Heart right ventricle (tissue), 16 donors: ENCODE measurements around the gene ARRDC5. TPM values are rescaled to one million over a fixed set of nuclear protein-coding genes. Genes with fewer than 3 reads are reported as not detected.
"Not testable (repeated sequence)": the region's sequence is repeated elsewhere in the genome, so short reads cannot be mapped to it uniquely, and the experiment has no call there.

Experiments
- ATAC-seq, 8 donors: fragments of 200-7000 bp; cut with Tn5 transposase; one replicate each; pipeline ENCODE4 v1.9.1; 2020; ENCODE audit warnings: mild to moderate bottlenecking in 8 of 8, moderate library complexity in 8 of 8, moderate number of reproducible peaks in 1 of 8
- DNase-seq, 2 donors: peaks; one replicate each; pipeline ENCODE4 v3.0.0-alpha.2; 2020
- H3K27ac ChIP-seq, 10 donors: fragments of 200-600 bp; sonication (generic) in 2 of 10; one replicate each; pipeline versions ENCODE4 v1.5.0 to v1.8.0; 2020 to 2022; ENCODE audit warnings: mild to moderate bottlenecking in 3 of 10
- H3K27me3 ChIP-seq, 7 donors: fragments of 200-600 bp; one replicate each; pipeline ENCODE4 v1.8.0; 2021 to 2022; ENCODE audit warnings: mild to moderate bottlenecking in 2 of 7
- H3K36me3 ChIP-seq, 9 donors: fragments of 200-600 bp; sonication (generic) in 1 of 9; one replicate each; pipeline versions ENCODE4 v1.5.0 to v1.8.0; 2020 to 2022; ENCODE audit warnings: mild to moderate bottlenecking in 2 of 9
- H3K4me1 ChIP-seq, 9 donors: fragments of 200-600 bp; sonication (generic) in 1 of 9; one replicate each; pipeline versions ENCODE4 v1.5.0 to v1.8.0; 2020 to 2022; ENCODE audit warnings: mild to moderate bottlenecking in 4 of 9
- H3K4me3 ChIP-seq, 10 donors: fragments of 200-600 bp; sonication (generic) in 2 of 10; one replicate each; pipeline versions ENCODE4 v1.5.0 to v1.8.0; 2020 to 2022; ENCODE audit warnings: mild to moderate bottlenecking in 7 of 10, moderate library complexity in 2 of 10
- H3K9me3 ChIP-seq, 11 donors: fragments of 200-600 bp in 10 of 11; sonication (generic) in 2 of 11; one replicate each; pipeline versions ENCODE4 v1.5.0 to v1.8.0; 2013 to 2022; ENCODE audit warnings: mild to moderate bottlenecking in 2 of 11, control low read depth in 1 of 11, moderate library complexity in 1 of 11
- WGBS, 2 donors: extraction: QIAGEN DNeasy Blood & Tissue Kit; methylation state at CpG; one replicate each; pipeline ENCODE4 v1.1.7; 2013; ENCODE audit warnings: inconsistent platforms in 1 of 2; 5-methylcytosine and 5-hydroxymethylcytosine counted together
- intact Hi-C, 10 donors: fragments of 100-400 bp; cut with DNase I; formaldehyde crosslinking; loops; one replicate each; pipeline versions ENCODE4 v1.11.1 to v1.14.2; 2022
- polyA plus RNA-seq, 2 donors: library from polyadenylated mRNA; stranded (reverse); fragments of 200-250 nt; gene quantifications; one replicate each; pipeline ENCODE4 v1.2.3, GENCODE V29; 2013
- total RNA-seq, 10 donors: library from RNA; stranded (reverse); fragmentation: NEBNext Ultra II Directional in 3 of 10; extraction: Animal tissue kit (Norgen Biotek cat#: 25700) in 3 of 10; gene quantifications; one replicate each; pipeline versions ENCODE4 v1.2.1 to v1.2.4, GENCODE V29; 2021 to 2023
- TF ChIP-seq, protein P1 (sequence below), 9 donors: fragments of 200-600 bp; sonication (generic) in 2 of 9; IDR thresholded peaks; one replicate each; pipeline versions ENCODE4 v1.5.0 to v1.8.0; 2021 to 2022; ENCODE audit warnings: antibody characterized with exemption in 9 of 9, mild to moderate bottlenecking in 5 of 9, moderate library complexity in 1 of 9
- donor health status: Arrhythmogenic right ventricular cardiomyopathy.
- donor health status: ischemic (EF 13 %, LVEDD 7.1; RV severe dilation, severe dysfunction).
- donor health status: healthy with polysubstance abuse.
- donor health status: DM: no; HTN: yes; CAD: no.
- donor health status: DM: no; HTN: no; CAD: no.
- donor health status: ischemic (EF 25% LVEDD 6.9; RV normal size, moderate dysfunction).
- donor health status: ischemic (EF 25% LVEDD 5.7; RV mildly dilated, moderate dysfunction).
- donor health status: healthy.
- donor health status: DM: yes; HTN: yes; CAD: no.
- donor health status: Ischemic cardiomyopathy.
- donor health status: ischemic (EF 35%, LVEDD 5.7; RV mildly dilated, moderate dysfunction).
- donor health status: nonischemic (EF 11% LVEDD 7.7; RV severe dilation, severe dysfunction).
- donor health status: DM: yes; HTN: yes; CAD: no.
- donor health status: PGD.
- donor health status: ischemic (EF 29% LVEDD 5.4; RV normal size, mild dysfunction).
- donor health status: nonischemic (EF 23%, LVEDD 6.1; RV moderate dilation, normal function).

ARRDC5 gene
- total and polyA plus RNA-seq, 12 donors = 0.01 to 0.21 TPM; not detected in 10

DNA sequence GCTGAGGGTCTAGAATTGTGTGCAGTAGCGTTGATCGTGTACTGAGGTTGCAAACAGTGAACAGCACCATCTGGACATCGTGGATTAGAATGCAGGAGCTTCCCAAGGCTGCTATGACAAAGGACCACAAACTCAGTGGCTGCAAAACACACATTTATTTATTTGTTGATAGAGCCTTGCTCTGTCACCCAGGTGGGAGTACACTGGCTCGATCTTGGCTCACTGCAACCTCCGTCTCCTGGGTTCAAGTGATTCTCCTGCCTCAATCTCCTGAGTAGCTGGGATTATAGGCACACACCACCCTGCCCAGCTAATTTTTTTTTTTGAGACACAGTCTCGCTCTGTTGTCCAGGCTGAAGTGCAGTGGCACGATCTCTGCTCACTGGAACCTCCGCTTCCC, 4.3 kb upstream of the ARRDC5 start:
- intact Hi-C loops = no loop called here
- Histone ChIP-seq H3K4me3 (no peak overlapping the region), H3K27me3 (peaks cover 0 to 11% (median 4%) of the 10 kb centered on the region in 7 donors), H3K27ac (no peak overlapping the region), H3K4me1 (peaks cover 4 to 28% (median 23%) of the 10 kb centered on the region in 9 donors), H3K36me3 (no peaks in the 10 kb centered on the region), H3K9me3 (no peaks in the 10 kb centered on the region)
- 80% methylated on average over 8 of the region's 8 CpGs for WGBS, 2 donors
- DNase-seq (no peak), ATAC-seq (no peak)
- TF ChIP-seq, protein P1, sequence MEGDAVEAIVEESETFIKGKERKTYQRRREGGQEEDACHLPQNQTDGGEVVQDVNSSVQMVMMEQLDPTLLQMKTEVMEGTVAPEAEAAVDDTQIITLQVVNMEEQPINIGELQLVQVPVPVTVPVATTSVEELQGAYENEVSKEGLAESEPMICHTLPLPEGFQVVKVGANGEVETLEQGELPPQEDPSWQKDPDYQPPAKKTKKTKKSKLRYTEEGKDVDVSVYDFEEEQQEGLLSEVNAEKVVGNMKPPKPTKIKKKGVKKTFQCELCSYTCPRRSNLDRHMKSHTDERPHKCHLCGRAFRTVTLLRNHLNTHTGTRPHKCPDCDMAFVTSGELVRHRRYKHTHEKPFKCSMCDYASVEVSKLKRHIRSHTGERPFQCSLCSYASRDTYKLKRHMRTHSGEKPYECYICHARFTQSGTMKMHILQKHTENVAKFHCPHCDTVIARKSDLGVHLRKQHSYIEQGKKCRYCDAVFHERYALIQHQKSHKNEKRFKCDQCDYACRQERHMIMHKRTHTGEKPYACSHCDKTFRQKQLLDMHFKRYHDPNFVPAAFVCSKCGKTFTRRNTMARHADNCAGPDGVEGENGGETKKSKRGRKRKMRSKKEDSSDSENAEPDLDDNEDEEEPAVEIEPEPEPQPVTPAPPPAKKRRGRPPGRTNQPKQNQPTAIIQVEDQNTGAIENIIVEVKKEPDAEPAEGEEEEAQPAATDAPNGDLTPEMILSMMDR (IDR thresholded peaks at IDR 0.05) = no peak

DNA sequence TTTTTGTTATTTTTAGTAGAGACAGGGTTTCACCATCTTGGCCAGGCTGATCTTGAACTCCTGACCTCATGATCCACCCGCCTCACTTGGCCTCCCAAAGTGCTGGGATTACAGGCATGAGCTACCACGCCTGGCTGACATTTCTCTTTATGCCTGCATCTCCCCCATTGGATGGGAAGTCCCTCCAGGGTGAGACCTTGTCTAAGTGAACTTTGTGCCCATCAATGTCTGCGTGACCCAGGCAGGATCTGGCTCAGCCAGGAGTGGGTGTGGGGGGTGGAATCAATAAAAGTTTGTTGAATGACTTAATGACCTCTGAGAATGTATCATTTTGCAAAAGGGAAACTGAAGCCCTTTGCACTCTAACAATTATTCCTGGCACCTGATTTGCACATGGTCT, 1.8 kb upstream of the ARRDC5 start:
- no peak overlapping the region for H3K4me3 ChIP-seq
- TF ChIP-seq, protein P1 (IDR thresholded peaks at IDR 0.05) = no peak
- 79 to 84% methylated on average over 3 of the region's 3 CpGs for WGBS, 2 donors
- H3K4me1 ChIP-seq = peaks cover 3 to 9% (median 5%) of the 10 kb centered on the region in 9 donors
- no peak overlapping the region for H3K27ac ChIP-seq
- peaks cover 0 to 10% (median 4%) of the 10 kb centered on the region in 7 donors for H3K27me3 ChIP-seq
- DNase-seq (no peak), ATAC-seq (no peak)
- no peaks in the 10 kb centered on the region for H3K36me3 ChIP-seq
- no peaks in the 10 kb centered on the region for H3K9me3 ChIP-seq
- intact Hi-C loops = no loop called here

DNA sequence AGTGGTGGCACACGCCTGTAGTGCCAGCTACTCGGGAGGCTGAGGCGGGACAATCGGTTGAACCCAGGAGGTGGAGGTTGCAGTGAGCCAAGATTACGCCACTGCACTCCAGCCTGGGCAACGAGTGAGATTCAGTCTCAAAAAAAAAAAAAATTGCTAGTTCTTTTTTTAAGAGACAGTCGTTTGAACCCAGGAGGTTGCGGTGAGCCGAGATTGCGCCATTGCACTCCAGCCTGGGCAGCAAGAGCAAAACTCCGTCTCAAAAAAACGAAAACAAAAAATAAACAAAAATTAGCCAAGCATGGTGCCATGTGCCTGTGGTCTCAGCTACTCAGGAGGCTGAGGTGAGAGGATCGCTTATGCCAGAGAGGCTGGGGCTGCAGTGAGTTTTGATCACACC, 1.8 kb downstream of the ARRDC5 start:
- H3K4me1 ChIP-seq, DNase-seq, H3K27me3 ChIP-seq, H3K36me3 ChIP-seq, intact Hi-C loops, H3K9me3 ChIP-seq, H3K27ac ChIP-seq, H3K4me3 ChIP-seq, ATAC-seq: not testable (repeated sequence)
- WGBS, 2 donors = 87 to 89% methylated on average over 13 of the region's 13 CpGs

DNA sequence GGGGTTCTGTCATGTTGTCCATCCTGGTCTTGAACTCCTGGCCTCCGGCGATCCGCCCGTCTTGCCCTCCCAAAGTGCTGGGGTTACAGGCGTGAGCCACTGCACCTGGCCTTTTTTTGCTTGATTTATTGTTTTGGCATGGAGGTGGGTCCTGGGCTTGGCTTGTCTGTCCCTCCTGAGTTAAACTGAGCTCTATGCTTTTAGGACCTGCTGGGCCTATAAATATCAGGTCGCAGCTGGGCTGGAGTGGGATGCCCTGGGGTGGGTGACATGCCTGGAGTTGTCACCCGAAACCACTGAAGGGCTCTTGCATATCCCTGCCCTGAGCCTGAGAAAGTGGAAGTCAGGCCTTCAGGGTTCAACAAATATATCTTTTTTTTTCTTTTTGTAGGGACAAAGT, 5.5 kb downstream of the ARRDC5 start:
- ATAC-seq = no peak
- no peak for DNase-seq
- intact Hi-C loops = no loop called here
- Histone ChIP-seq H3K4me3 (no peak overlapping the region), H3K9me3 (no peaks in the 10 kb centered on the region), H3K4me1 (peaks cover 0 to 13% (median 4%) of the 10 kb centered on the region in 9 donors), H3K36me3 (no peaks in the 10 kb centered on the region), H3K27ac (no peak overlapping the region), H3K27me3 (peaks cover 0 to 3% (median 0%) of the 10 kb centered on the region in 7 donors)
- WGBS, 2 donors = 92 to 96% methylated on average over 7 of the region's 7 CpGs
- TF ChIP-seq, protein P1 (IDR thresholded peaks at IDR 0.05) = no peak

DNA sequence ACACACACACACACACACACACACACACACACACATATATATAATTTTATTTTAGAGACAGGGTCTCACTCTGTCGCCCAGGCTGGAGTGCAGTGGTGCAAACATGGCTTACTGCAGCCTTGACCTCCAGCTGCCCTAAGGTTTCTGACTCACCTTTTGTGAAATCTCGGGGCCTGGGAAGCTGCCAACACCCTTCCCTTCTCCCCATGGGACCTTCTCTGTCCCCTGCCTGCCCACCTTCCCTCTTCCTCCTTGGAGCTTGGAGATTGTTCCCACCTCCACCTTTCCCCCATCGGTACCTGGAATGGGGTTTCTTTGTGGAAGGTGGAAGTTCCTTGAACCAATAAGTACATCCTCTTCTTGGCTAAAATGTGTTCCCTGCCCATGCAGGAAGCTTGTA, 6.3 kb downstream of the ARRDC5 start:
- DNase-seq = no peak
- peaks cover 0 to 13% (median 4%) of the 10 kb centered on the region in 9 donors for H3K4me1 ChIP-seq
- no peak overlapping the region for H3K27ac ChIP-seq
- WGBS, 2 donors = 50 to 57% methylated on average over 3 of the region's 3 CpGs
- no peak overlapping the region for H3K4me3 ChIP-seq
- intact Hi-C loops = no loop called here
- peaks cover 0 to 7% (median 0%) of the 10 kb centered on the region in 7 donors for H3K27me3 ChIP-seq
- no peaks in the 10 kb centered on the region for H3K36me3 ChIP-seq
- TF ChIP-seq, protein P1 (IDR thresholded peaks at IDR 0.05) = no peak
- no peak for ATAC-seq
- H3K9me3 ChIP-seq = no peaks in the 10 kb centered on the region

DNA sequence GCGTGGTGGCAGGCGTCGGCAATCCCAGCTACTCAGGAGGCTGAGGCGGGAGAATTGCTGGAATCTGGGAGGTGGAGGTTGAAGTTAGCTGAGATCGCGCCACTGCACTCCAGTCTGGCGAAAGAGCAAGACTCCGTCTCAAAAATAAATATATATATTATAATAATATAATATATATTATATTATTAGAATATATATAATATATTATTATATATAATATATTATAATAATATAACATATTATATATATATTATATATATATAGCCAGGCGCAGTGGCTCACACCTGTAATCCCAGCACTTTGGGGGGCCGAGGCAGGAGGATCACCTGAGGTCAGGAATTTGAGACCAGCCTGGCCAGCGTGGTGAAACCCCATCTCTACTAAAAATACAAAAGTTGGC, 9.7 kb downstream of the ARRDC5 start:
- H3K27me3 ChIP-seq, H3K4me3 ChIP-seq, intact Hi-C loops, H3K9me3 ChIP-seq, H3K36me3 ChIP-seq, DNase-seq, H3K27ac ChIP-seq, ATAC-seq: not testable (repeated sequence)
- peaks cover 0 to 13% (median 4%) of the 10 kb centered on the region in 9 donors for H3K4me1 ChIP-seq
- WGBS, 2 donors = 94% methylated on average over 11 of the region's 11 CpGs
